ENCODE measurements around the gene CDYL.

Gene CDYL

DNA sequence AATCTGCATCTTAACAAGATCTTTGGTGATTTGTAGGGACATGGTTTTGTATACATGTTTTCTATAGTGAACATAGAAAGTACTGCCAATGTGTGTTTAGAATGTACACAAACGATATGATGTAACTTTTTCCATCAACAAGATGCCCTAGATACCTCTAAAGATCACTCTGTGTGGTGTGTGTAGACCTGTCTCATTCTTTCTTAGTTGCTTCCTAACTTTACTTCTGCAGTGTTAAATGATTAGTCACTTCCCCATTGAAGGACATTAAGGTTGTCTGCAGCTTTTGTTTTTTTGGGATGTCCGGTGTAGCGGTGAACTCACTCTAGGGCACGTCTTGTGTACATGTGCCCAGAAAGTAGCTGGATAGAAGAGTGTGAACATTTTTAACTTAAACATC lies 35.9 kb downstream of the CDYL start:
- no peak overlapping the region for H3K4me3 ChIP-seq (ENCODE audit: low read length in 2 of 2)
- H4K8ac ChIP-seq (ENCODE audit: low read depth, low read length) = no peak overlapping the region
- H3K23ac ChIP-seq (ENCODE audit: low read depth, low read length, poor library complexity) = no peak overlapping the region
- no peak overlapping the region for H2BK15ac ChIP-seq (ENCODE audit: low read length)
- no peak overlapping the region for H4K91ac ChIP-seq (ENCODE audit: low read depth, low read length, poor library complexity)
- whole genome bisulfite sequencing, 2 donors (ENCODE audit: extremely low coverage in 2 of 2, insufficient read length in 2 of 2, insufficient replicate concordance in 1 of 2) = no CpG with 5 or more reads among the region's 4 CpGs
- no peaks in the 10 kb centered on the region for H3K27me3 ChIP-seq (ENCODE audit: control insufficient read depth in 3 of 3, insufficient read depth in 3 of 3, low read depth in 1 of 3, low read length in 3 of 3)
- no peak overlapping the region for H2AK5ac ChIP-seq (ENCODE audit: low read depth, low read length)
- no peak overlapping the region for H3K18ac ChIP-seq (ENCODE audit: low read length)
- H2AFZ ChIP-seq (ENCODE audit: low read length) = no peak overlapping the region
- DNase-seq (ENCODE audit: low spot score) = no peak
- no peaks in the 10 kb centered on the region for H3K4me1 ChIP-seq (ENCODE audit: control insufficient read depth in 2 of 2, insufficient read depth in 1 of 2, low read depth in 1 of 2, low read length in 2 of 2)
- H3K27ac ChIP-seq (replicated peaks; ENCODE audit: low read length) = no peak overlapping the region
- H3K9me3 ChIP-seq (replicated peaks in 1 of 2; ENCODE audit: control insufficient read depth in 2 of 2, insufficient read depth in 1 of 2, low read depth in 1 of 2, low read length in 2 of 2) = peaks cover 0 to 11% of the 10 kb centered on the region in 2 donors
- no peak overlapping the region for H2BK120ac ChIP-seq (ENCODE audit: low read depth, low read length)
- no peaks in the 10 kb centered on the region for H3K36me3 ChIP-seq (replicated peaks in 1 of 2; ENCODE audit: control insufficient read depth in 2 of 2, insufficient read depth in 2 of 2, low read length in 2 of 2)
- no peak overlapping the region for H2BK5ac ChIP-seq (ENCODE audit: low read length)
- H3K4ac ChIP-seq (ENCODE audit: low read length) = no peak overlapping the region
- no peak overlapping the region for H2BK12ac ChIP-seq (ENCODE audit: low read length)
- no peak overlapping the region for H3K4me2 ChIP-seq (ENCODE audit: insufficient read depth, low read length, poor library complexity, severe bottlenecking)
- no peak overlapping the region for H3K14ac ChIP-seq (ENCODE audit: low read length)
- no peaks in the 10 kb centered on the region for H3K79me1 ChIP-seq (ENCODE audit: low read depth, low read length)
- H3K9ac ChIP-seq (ENCODE audit: low read depth, low read length, poor library complexity) = no peak overlapping the region

- H3K4ac ChIP-seq (ENCODE audit: low read length) = no peak overlapping the region
- H2AFZ ChIP-seq (ENCODE audit: low read length) = no peak overlapping the region
- no peaks in the 10 kb centered on the region for H3K79me1 ChIP-seq (ENCODE audit: low read depth, low read length)
- no peaks in the 10 kb centered on the region for H3K27me3 ChIP-seq (ENCODE audit: control insufficient read depth in 3 of 3, insufficient read depth in 3 of 3, low read depth in 1 of 3, low read length in 3 of 3)
- no peak overlapping the region for H3K18ac ChIP-seq (ENCODE audit: low read length)
- no peak for DNase-seq (ENCODE audit: low spot score)
- H3K9ac ChIP-seq (ENCODE audit: low read depth, low read length, poor library complexity) = no peak overlapping the region
- no peak overlapping the region for H2BK15ac ChIP-seq (ENCODE audit: low read length)
- H3K27ac ChIP-seq (replicated peaks; ENCODE audit: low read length) = no peak overlapping the region
- H3K23ac ChIP-seq (ENCODE audit: low read depth, low read length, poor library complexity) = no peak overlapping the region
- H3K9me3 ChIP-seq (replicated peaks in 1 of 2; ENCODE audit: control insufficient read depth in 2 of 2, insufficient read depth in 1 of 2, low read depth in 1 of 2, low read length in 2 of 2) = peaks cover 0 to 11% of the 10 kb centered on the region in 2 donors
- H2BK12ac ChIP-seq (ENCODE audit: low read length) = no peak overlapping the region
- H3K4me3 ChIP-seq (ENCODE audit: low read length in 2 of 2) = no peak overlapping the region
- no peak overlapping the region for H3K14ac ChIP-seq (ENCODE audit: low read length)
- no peak overlapping the region for H3K4me2 ChIP-seq (ENCODE audit: insufficient read depth, low read length, poor library complexity, severe bottlenecking)
- no peak overlapping the region for H4K91ac ChIP-seq (ENCODE audit: low read depth, low read length, poor library complexity)
- no CpG with 5 or more reads among the region's 8 CpGs for WGBS, 2 donors (ENCODE audit: extremely low coverage in 2 of 2, insufficient read length in 2 of 2, insufficient replicate concordance in 1 of 2)
- H2BK5ac ChIP-seq (ENCODE audit: low read length) = no peak overlapping the region
- H3K4me1 ChIP-seq (ENCODE audit: control insufficient read depth in 2 of 2, insufficient read depth in 1 of 2, low read depth in 1 of 2, low read length in 2 of 2) = no peaks in the 10 kb centered on the region
- no peak overlapping the region for H2BK120ac ChIP-seq (ENCODE audit: low read depth, low read length)
- no peak overlapping the region for H4K8ac ChIP-seq (ENCODE audit: low read depth, low read length)
- H2AK5ac ChIP-seq (ENCODE audit: low read depth, low read length) = no peak overlapping the region
- H3K36me3 ChIP-seq (replicated peaks in 1 of 2; ENCODE audit: control insufficient read depth in 2 of 2, insufficient read depth in 2 of 2, low read length in 2 of 2) = no peaks in the 10 kb centered on the region
Measured at GRCh38 chr6:4813055-4813454, 36.9 kb downstream of the CDYL start.

DNA sequence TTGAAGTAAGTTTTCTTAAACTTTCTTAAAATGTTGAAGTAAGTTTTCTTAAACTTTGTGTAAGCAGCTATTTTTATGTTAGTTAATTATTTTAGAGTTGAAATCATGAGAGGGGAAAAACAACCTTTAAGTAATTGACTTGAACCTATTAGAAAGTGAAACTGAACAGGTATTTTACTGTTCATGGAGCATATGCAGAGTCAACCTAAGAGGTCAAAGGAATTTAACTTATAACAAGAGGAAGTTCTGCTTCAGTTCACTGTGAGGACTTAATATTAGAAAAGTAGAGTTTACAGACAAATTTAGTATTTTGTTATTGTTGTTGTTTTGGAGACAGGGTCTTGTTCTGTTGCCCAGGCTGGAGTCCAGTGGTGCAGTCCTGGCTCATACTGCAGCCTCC lies 38.0 kb downstream of the CDYL start:
- Histone ChIP-seq H2AFZ (ENCODE audit: low read length) (no peak overlapping the region), H3K4ac (ENCODE audit: low read length) (no peak overlapping the region), H2BK120ac (ENCODE audit: low read depth, low read length) (no peak overlapping the region)

GRCh38 chr6:4814987-4815386 lies 38.8 kb downstream of the CDYL start:
- no peak overlapping the region for H3K4me2 ChIP-seq (ENCODE audit: insufficient read depth, low read length, poor library complexity, severe bottlenecking)
- no peaks in the 10 kb centered on the region for H3K4me1 ChIP-seq (ENCODE audit: control insufficient read depth in 2 of 2, insufficient read depth in 1 of 2, low read depth in 1 of 2, low read length in 2 of 2)
- no peak overlapping the region for H3K9ac ChIP-seq (ENCODE audit: low read depth, low read length, poor library complexity)
- WGBS, 2 donors (ENCODE audit: extremely low coverage in 2 of 2, insufficient read length in 2 of 2, insufficient replicate concordance in 1 of 2) = no CpG with 5 or more reads among the region's 2 CpGs
- H3K4ac ChIP-seq (ENCODE audit: low read length) = no peak overlapping the region
- no peak overlapping the region for H3K18ac ChIP-seq (ENCODE audit: low read length)
- no peak overlapping the region for H4K8ac ChIP-seq (ENCODE audit: low read depth, low read length)
- no peak overlapping the region for H2BK15ac ChIP-seq (ENCODE audit: low read length)
- no peak overlapping the region for H3K27ac ChIP-seq (replicated peaks; ENCODE audit: low read length)
- H3K23ac ChIP-seq (ENCODE audit: low read depth, low read length, poor library complexity) = no peak overlapping the region
- no peak overlapping the region for H2BK12ac ChIP-seq (ENCODE audit: low read length)
- no peak overlapping the region for H2AFZ ChIP-seq (ENCODE audit: low read length)
- peaks cover 4% of the 10 kb centered on the region for H3K79me1 ChIP-seq (ENCODE audit: low read depth, low read length)
- H2BK120ac ChIP-seq (ENCODE audit: low read depth, low read length) = no peak overlapping the region
- peaks cover 0 to 3% of the 10 kb centered on the region in 2 donors for H3K9me3 ChIP-seq (replicated peaks in 1 of 2; ENCODE audit: control insufficient read depth in 2 of 2, insufficient read depth in 1 of 2, low read depth in 1 of 2, low read length in 2 of 2)
- H3K4me3 ChIP-seq (ENCODE audit: low read length in 2 of 2) = no peak overlapping the region
- no peak overlapping the region for H3K14ac ChIP-seq (ENCODE audit: low read length)
- DNase-seq (ENCODE audit: low spot score) = no peak
- H4K91ac ChIP-seq (ENCODE audit: low read depth, low read length, poor library complexity) = no peak overlapping the region
- no peaks in the 10 kb centered on the region for H3K36me3 ChIP-seq (replicated peaks in 1 of 2; ENCODE audit: control insufficient read depth in 2 of 2, insufficient read depth in 2 of 2, low read length in 2 of 2)
- no peak overlapping the region for H2AK5ac ChIP-seq (ENCODE audit: low read depth, low read length)
- H3K27me3 ChIP-seq (ENCODE audit: control insufficient read depth in 3 of 3, insufficient read depth in 3 of 3, low read depth in 1 of 3, low read length in 3 of 3) = no peaks in the 10 kb centered on the region
- H2BK5ac ChIP-seq (ENCODE audit: low read length) = no peak overlapping the region

More for the DNA sequence above, 38.0 kb downstream of the CDYL start:
- H3K79me1 ChIP-seq (ENCODE audit: low read depth, low read length) = no peaks in the 10 kb centered on the region
- no peak overlapping the region for H2BK5ac ChIP-seq (ENCODE audit: low read length)
- no peak overlapping the region for H3K4me2 ChIP-seq (ENCODE audit: insufficient read depth, low read length, poor library complexity, severe bottlenecking)
- no peak overlapping the region for H3K14ac ChIP-seq (ENCODE audit: low read length)
- H3K23ac ChIP-seq (ENCODE audit: low read depth, low read length, poor library complexity) = no peak overlapping the region
- H3K27ac ChIP-seq (replicated peaks; ENCODE audit: low read length) = no peak overlapping the region
- H3K4me3 ChIP-seq (ENCODE audit: low read length in 2 of 2) = no peak overlapping the region
- H2BK12ac ChIP-seq (ENCODE audit: low read length) = no peak overlapping the region
- no peaks in the 10 kb centered on the region for H3K36me3 ChIP-seq (replicated peaks in 1 of 2; ENCODE audit: control insufficient read depth in 2 of 2, insufficient read depth in 2 of 2, low read length in 2 of 2)
- H3K18ac ChIP-seq (ENCODE audit: low read length) = no peak overlapping the region
- H3K4me1 ChIP-seq (ENCODE audit: control insufficient read depth in 2 of 2, insufficient read depth in 1 of 2, low read depth in 1 of 2, low read length in 2 of 2) = no peaks in the 10 kb centered on the region
- no peak overlapping the region for H2BK15ac ChIP-seq (ENCODE audit: low read length)
- no peaks in the 10 kb centered on the region for H3K27me3 ChIP-seq (ENCODE audit: control insufficient read depth in 3 of 3, insufficient read depth in 3 of 3, low read depth in 1 of 3, low read length in 3 of 3)
- H4K91ac ChIP-seq (ENCODE audit: low read depth, low read length, poor library complexity) = no peak overlapping the region
- peaks cover 0 to 6% of the 10 kb centered on the region in 2 donors for H3K9me3 ChIP-seq (replicated peaks in 1 of 2; ENCODE audit: control insufficient read depth in 2 of 2, insufficient read depth in 1 of 2, low read depth in 1 of 2, low read length in 2 of 2)
- DNase-seq (ENCODE audit: low spot score) = no peak
- H3K9ac ChIP-seq (ENCODE audit: low read depth, low read length, poor library complexity) = no peak overlapping the region
- H4K8ac ChIP-seq (ENCODE audit: low read depth, low read length) = no peak overlapping the region
- no peak overlapping the region for H2AK5ac ChIP-seq (ENCODE audit: low read depth, low read length)

Measured in neuronal stem cell (in vitro differentiated cells).